HG03575 (cell line): ENCODE data around the gene CCT5.
A peak's percentile ranks its signal among the peaks of the same experiment; 100 is the strongest.

Experiments used
- ATAC-seq: cut with Tn5 transposase; IDR thresholded peaks from one replicate; pipeline ENCODE4 v1.9.1; 2021; ENCODE audit not compliant: unreplicated experiment, insufficient number of reproducible peaks, low FRiP score; ENCODE audit errors: extremely low read depth

CCT5 gene

DNA sequence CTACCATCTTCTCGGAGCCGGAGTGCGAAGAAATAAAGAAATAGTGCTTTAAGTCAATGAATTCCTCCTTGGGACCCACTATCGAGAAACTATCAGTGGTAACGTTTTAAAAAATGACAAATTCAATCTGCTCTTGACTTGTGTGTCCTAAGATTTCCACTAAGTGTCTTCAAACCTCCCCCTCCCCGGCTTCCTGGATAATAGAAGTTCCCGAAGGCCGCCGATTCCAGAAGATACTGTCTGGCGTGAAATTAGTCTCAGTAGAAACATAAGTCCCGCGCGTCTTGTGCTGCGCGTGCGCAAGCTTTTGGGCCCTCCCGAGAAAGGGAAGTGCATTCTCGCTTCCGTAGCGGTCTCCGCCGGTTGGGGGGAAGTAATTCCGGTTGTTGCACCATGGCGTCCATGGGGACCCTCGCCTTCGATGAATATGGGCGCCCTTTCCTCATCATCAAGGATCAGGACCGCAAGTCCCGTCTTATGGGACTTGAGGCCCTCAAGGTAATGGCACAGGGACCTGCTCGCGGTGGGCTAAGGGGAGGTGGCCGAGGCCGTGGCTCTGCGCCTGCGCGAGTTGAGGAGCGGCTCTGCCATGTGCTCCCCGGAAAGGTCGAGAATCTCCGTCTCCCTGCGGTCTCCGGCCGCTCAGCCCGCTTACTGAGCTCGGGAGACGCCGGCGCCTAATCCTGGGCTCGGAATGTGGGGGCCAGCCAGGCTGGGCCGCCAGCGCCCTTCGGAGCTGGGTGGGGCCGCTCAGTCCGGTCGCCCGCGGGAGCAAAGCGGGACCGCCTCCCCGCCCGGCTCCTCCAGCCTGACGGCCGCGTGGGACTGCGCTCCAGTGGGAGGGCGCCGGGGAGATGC, at the start of gene CCT5:
TSS of gene CCT5 (plus strand) at position 333 of the 858 bp plus-strand sequence. CDS start at position 394, 61 bp downstream.
- ATAC-seq: peak; percentile 59

DNA sequence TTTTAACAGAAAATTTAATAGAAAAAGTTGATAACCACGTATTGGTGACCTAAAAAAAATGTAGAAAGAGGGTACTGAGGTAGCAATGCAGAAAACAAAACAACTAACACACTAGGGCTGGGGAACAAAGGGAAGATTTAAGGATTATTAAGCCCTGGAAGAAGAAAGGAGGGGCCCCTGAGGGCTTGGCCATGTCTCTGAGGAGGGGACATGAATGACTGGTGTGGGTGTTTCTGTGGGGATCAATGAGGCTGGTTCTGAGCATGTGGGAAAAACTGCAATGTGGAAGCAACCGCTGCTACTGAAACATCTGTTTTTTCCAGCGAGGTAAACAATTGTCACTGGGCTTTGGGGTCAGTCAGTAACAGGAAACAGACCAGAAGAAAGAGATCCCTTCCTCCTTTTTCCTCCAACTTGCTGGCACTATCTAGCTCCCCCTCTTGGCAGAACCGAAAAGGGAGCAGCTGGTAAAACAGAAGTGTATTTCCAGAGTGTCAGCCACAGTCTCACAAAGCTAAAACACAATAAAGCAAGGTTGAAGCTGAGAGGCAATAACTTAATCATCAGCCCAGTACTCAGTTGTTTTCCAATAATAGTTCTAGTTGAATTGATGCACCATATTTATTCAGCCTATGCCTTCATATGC, 48.7 kb upstream of the CCT5 start:
- no peak for ATAC-seq

DNA sequence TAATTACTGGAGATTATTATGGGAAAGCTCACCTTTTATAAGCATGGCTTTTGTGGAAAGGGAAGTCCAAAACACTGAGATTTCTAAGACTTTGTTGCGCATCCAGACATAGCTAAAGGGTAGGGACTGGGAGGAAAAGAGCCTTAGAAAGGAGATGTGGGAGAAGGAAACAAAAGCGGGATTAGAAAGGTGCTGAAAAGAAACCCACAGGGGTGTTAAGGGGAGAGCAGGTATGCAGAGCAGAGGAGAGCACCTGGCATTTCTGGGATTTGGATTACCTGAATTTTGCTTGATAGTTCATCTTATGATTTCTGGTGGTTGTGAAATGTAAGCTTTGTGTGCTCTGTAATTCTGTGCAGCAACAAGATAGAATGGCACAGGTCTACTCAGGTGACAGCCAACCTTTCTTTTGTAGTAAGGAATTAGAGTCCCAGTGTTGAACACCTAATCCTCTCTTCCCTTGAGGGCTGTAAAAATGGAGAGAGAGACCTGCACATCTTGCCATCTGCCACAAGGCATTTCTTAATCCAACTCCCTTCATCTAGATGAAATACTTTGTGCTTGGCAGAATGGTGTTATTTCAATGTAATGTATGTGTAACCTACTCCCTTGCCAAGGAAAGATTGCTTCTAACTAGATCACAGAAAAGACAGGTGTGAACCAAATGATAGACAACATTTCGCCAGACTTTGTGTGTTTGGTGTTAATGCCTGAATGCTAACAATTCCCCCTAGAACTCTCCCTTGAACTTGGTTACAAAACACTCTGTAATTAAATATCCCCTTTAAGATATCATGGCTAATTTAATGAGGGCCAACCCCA, 47.8 kb upstream of the CCT5 start:
- ATAC-seq: no peak

DNA sequence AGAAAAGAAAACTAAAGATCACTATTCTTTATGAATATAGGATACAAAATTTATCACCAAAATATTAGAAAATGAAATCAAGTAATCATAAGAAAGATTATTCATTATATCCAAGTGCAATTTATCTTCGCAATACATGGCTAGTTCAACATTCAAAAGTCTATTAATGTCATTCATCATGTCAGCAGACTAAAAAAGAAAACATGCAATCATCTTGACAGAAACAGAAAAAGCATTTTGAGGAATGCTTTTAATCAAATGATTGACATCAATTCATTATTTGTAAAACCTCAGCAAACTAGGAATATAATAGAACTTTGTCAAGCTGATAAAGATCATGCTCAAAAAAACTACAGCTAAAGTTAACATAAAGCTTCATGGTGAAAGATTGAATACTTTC, 41.1 kb upstream of the CCT5 start:
- no peak for ATAC-seq

DNA sequence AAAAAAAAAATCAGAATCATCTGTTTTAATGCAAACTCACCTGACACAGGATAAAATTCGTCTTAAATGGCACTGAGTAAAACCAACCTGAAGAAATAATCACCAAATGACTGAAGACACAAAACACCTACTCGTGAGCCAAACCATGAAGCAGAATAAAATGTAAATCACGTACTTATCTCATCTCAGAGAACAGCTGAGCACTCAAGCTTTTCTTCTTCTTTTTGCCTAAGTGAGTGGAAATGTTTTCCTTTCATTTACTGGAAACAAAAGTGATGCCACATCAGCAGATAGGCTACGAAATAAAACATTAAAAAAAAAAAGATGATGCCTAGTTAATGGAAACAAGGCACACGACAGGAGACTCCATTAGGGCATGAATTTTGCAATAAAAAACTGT, 36.8 kb upstream of the CCT5 start:
- no peak for ATAC-seq

DNA sequence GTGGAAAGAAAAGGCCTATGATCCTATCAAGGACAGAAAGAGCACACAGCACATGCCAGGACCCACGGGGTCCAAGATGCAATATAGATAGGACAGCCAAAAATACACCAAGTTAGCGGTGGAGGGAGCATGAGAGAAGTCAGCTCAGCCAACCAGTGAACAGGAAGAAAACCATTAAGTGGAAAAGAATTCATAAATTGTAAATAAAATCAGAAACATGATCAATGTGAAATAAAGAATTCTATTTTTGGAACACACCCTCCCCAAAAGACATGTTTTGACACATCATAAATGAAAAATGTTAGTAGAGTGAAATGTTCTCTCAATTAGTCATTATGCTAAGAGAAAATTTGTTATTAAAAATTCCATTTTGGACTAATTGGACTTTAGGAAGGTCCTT, 36.0 kb upstream of the CCT5 start:
- no peak for ATAC-seq

DNA sequence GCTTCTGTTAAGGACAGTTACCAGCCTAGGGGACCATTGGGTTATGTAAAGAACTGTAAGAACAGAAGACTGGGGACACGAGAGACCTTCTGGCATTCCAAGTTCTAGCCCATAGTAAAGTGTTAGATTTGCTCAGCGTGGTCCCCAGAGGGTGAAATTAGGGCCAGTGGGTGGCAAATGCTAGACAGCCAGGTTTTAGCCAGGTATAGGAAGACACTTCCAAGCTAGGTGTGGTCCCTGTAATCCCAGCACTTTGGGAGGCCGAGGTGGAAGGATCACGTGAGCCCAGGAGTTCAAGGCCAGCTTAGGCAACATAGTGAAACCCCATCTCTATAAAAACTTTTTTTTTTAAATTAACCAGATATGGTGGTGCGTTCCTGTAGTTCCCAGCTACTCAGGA, 34.7 kb upstream of the CCT5 start:
- ATAC-seq: no peak

DNA sequence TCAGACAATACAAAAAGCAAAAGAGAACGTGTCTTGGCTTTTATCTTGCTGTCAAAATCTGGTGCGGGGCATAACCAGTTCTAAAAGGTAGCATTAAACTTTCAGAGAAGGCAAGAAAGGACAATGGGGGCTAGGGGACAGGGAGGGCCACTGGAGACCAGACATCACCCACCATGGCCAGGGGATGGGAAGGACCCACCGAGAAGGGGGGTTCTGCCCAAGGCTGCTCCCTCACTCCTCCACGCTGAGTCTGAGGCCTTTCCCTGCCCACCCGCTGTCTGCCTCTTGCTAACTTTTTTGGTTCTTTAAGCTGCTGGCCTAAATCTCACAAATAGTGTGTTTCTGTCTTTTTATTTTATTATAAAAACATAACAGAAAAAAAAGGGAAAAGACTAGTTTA, 34.0 kb upstream of the CCT5 start:
- ATAC-seq: no peak

DNA sequence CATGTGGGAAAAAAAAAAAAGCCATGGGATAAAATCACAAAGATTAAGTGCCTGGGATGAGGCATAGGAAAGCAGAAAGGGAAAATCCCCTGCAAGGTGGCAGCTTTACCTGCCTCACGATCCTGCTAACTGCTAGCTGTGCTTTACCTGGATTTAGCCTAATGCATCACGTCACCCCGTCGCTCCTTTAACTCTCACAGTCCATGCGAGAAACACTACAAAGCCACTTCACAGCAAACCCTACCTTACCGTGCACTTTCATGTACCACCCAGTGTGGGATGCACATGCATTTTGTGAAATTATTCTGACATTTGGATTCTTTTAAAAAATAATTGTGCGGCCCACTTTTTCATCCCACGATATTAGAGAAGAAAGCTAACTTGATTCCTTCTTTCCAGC, 31.4 kb upstream of the CCT5 start:
- ATAC-seq: no peak

DNA sequence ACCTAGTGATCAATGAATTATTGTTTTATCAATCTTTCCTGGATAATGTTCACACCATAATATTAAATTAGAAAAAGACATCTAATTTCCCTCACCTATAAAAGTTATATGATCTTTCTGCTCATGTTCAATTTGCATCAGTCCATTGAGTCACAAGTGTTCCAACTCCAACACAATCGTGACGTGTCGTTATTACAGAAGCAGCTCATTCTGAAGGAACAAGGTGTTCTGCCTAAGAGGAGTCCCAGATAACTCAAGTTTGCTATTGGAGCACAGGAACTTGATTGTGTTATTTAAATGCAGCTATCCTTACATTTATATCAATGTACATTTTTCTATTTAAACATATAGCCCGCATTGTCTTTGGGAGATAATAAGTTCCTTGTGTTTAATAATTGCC, 31.0 kb upstream of the CCT5 start:
- no peak for ATAC-seq

DNA sequence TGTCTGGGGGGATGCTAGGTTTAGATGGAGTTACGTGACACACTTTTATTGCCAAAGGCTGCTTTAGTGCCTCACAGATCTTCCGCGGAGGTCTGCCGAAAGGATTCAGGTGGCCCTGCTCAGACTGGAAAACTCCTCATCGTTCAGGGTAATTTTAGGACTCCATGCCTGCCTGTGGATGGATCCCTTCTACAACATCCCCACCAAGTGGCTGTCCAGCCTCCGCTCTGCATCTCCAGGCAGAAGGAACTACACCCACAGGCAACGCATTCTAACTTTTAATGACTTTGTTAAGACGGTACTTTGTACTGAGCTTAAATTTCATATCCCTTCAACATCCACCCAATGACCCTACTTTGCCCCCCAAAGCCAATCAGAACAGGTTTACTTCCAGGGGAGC, 29.8 kb upstream of the CCT5 start:
- no peak for ATAC-seq

DNA sequence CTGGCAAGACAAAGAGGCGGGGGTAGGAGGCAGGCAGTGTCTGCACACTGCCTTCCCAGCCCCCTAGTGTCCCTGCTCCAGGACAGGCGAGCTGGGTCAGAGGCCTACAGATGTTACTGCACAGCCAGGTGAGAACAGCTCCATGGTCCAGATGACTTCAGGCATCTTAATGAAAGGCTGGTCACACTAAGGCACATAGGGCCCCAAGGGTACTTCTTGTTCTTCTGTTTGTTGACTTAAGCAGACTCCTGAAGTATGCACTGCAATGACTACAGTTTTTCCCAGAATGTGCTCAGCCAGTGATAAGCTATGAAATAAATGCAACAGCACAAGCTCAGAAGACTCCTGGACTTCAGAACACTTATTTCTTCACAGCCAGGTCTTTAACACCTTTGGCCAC, 27.8 kb upstream of the CCT5 start:
- no peak for ATAC-seq

DNA sequence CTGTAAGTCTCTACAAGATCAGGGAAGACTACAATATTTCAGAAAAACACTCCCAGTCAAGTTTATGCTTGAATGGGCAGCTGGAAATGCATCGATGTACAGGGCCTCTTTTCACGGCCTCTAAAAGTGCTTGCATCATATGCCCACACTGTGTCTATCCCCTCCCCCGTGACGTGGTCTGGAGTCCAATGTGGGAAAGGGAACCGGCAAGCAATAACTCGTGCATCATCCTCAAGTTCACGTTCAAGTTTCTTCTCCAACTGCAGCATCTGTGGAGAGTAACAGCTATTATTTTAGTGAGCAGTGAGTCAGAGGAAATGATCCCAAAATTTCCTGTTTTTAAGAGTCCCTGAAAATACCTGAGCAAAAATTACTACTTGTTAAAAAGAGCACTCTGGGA, 22.7 kb upstream of the CCT5 start:
- ATAC-seq: no peak

DNA sequence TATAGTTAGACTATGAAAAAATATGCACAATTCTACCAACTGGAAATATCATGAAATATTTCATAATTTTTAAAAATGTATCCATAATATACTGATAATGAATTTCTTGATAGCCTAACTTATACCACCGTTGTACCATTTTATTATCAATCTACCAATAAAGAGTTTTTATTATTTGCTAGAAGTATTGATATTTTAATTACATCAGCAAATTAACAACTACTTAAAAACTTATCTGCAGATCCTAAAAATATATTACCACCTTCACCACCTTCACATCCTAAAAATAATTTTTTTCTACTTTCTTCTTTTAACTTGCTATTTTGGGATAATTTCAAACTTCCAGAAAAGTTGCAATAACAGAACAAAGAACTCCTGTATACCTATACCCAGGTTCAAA, 21.8 kb upstream of the CCT5 start:
- ATAC-seq: no peak

DNA sequence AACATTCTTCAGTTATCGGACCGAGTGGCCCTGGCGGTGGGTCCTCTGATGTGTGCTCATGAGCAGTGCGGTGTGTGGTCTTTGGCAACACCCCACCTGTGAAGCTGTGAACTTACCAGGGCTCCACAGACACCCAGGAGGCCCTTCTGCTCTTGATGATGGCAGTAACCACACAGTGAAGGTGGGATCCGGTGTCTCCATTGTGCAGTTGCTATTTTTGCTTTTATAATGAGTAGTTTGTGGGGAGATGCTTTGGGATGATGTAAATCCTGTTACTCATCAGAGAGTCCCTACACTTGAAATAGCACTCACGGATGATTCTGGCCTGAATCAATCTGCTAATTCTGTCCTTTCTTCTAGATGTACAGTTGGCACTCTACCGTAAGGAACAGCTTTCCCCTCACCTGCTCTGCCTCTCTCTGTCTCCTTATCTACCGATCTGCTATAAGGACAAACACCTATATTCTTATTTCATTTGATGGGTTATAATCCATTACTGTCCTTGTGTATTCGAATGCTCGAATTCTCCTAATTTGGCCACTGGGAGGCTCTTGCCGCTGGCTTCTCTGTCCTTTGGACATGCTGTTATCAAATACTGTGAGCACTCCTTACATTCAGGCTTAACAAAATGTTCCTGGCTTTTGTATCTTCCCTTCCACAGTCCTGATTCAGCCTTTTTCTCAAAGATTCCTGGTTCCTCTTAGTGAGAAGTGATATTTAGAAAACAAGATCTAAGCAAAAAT, 20.6 kb upstream of the CCT5 start:
- no peak for ATAC-seq

DNA sequence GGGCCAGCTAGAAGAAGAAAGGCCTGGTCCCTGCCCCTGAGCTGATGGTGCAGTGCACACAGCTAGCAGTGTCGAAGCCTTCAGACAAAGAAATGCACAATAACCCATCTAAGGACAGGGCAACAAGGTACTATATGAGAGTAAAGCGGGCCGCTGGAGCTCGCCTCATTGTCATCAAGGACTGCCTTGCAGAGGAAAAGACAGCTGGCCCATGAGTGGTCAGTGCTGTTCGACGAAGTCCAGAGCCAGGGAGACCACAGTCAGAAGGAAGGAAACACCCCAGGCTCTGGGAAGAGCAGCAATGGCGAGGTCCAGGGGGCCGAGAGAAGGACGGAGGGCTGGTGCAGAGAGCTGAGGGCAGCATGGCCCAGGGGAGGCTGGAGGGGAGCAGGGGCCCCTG, 17.7 kb upstream of the CCT5 start:
- ATAC-seq: no peak

DNA sequence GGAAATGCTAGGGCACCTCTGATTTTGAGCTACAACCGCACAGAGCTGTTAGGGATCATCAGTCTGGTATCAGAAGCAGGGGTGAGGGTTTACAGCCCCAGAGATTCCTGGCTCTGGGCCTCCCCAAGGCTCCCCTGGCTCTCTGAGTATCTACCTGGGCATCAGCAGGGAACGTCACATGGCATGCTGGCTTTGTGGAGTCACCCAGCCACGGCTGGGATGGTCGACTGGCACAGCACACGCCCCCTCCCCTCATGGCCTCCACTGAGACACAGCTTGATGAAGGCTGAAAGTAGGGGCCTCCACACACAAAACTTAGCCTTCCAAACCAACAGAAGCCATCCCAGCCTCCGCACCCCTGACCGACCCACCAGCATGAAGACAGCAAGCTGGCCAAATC, 17.1 kb upstream of the CCT5 start:
- no peak for ATAC-seq

DNA sequence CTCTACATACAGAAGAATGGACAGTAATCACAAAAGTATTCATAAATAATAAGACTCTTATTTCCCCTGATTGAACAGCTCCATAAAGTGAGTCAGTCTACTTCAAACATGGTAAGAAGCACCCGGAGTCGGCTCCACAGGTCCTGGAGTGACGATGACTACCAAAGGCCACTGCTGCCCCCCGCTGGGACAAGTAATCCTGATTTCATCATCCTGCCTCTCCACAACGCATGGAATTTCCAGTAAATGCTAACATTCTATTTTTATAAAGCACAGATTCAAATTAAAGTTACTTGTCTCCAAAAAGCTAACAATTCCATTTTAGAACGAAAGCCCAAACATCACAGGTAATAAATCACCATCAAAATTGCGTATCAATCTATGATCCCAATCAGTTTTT, 16.6 kb upstream of the CCT5 start:
- no peak for ATAC-seq

DNA sequence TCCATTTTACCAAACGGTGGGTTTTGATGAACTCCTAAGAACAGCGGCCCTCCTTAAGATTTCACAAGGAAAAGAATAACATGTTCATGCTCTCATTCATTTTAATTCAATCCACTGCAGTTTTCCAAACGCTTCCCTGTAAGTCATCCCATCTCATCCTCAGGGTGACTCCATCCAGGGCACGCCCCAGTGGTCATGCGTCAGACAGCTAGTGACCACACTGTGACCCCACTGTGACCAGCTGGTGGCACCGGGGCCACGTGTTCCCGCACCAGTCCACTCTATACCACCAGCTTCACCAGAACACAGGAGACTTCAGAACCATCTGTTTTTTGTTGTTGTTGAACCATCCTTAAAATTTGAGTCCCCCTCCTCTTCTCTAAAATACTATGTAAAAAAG, 14.7 kb upstream of the CCT5 start:
- ATAC-seq: no peak
